ENCODE data around the gene CFAP43. TPM values are rescaled to one million over a fixed set of nuclear protein-coding genes. Genes with fewer than 3 reads are reported as not detected.
"Not testable (repeated sequence)": the region's sequence is repeated elsewhere in the genome, so short reads cannot be mapped to it uniquely, and the experiment has no call there.

CFAP43 gene
- total RNA-seq, 1 donor from 2014 or later, result not detected

- H3K4me1 Mint-ChIP-seq (ENCODE audit: low read depth), result peaks cover 52% of the 10 kb centered on the region
- H3K36me3 Mint-ChIP-seq (ENCODE audit: low read depth), result peaks cover 30% of the 10 kb centered on the region
- no peaks in the 10 kb centered on the region for H3K9me3 Mint-ChIP-seq
- intact Hi-C loops (cut with micrococcal nuclease), result loop anchor here (1.0 to 5.0 kb wide), 2 partner anchors 15 to 287 kb away; partner anchors contain the start of genes GSTO2 and SLK
- H3K27ac Mint-ChIP-seq, result peak within 1 kb of the TSS; percentile 96
- H3K27me3 Mint-ChIP-seq (ENCODE audit: insufficient read depth), result peaks cover 6% of the 10 kb centered on the region
- H3K4me3 Mint-ChIP-seq, result peak within 1 kb of the TSS; percentile 96
- peak; percentile 39 for DNase-seq (ENCODE audit: low spot score)
These were observed 22.5 kb upstream of the CFAP43 start, which contains the start of gene GSTO1 for GRCh38 chr10:104254493-104255310. GSTO1 (plus strand) TSS chr10:104254892; CDS start chr10:104254929, 37 bp downstream.

- peaks cover 44% of the 10 kb centered on the region for H3K4me1 Mint-ChIP-seq (ENCODE audit: low read depth)
- DNase-seq (ENCODE audit: low spot score), result no peak
- intact Hi-C loops (cut with micrococcal nuclease), result no loop called here
- no peaks in the 10 kb centered on the region for H3K9me3 Mint-ChIP-seq
- H3K36me3 Mint-ChIP-seq (ENCODE audit: low read depth), result peaks cover 22% of the 10 kb centered on the region
- H3K27me3 Mint-ChIP-seq (ENCODE audit: insufficient read depth), result peaks cover 8% of the 10 kb centered on the region
- H3K4me3 Mint-ChIP-seq, result peak overlapping the region; percentile 96
- peak overlapping the region; percentile 96 for H3K27ac Mint-ChIP-seq
These were observed 21.6 kb upstream of the CFAP43 start for GRCh38 chr10:104253606-104254410.

- intact Hi-C loops (cut with micrococcal nuclease), result no loop called here
- Mint-ChIP-seq H3K27ac (peak overlapping the region; percentile 96), H3K27me3 (ENCODE audit: insufficient read depth) (peaks cover 11% of the 10 kb centered on the region), H3K4me1 (ENCODE audit: low read depth) (peaks cover 39% of the 10 kb centered on the region), H3K36me3 (ENCODE audit: low read depth) (peaks cover 17% of the 10 kb centered on the region), H3K9me3 (no peaks in the 10 kb centered on the region), H3K4me3 (peak overlapping the region; percentile 96)
- no peak for DNase-seq (ENCODE audit: low spot score)
These were observed 20.9 kb upstream of the CFAP43 start for GRCh38 chr10:104253106-104253505.

- Mint-ChIP-seq H3K36me3 (ENCODE audit: low read depth) (peaks cover 13% of the 10 kb centered on the region), H3K4me3 (no peak overlapping the region), H3K9me3 (peaks cover 2% of the 10 kb centered on the region), H3K27ac (no peak overlapping the region), H3K27me3 (ENCODE audit: insufficient read depth) (peaks cover 11% of the 10 kb centered on the region), H3K4me1 (ENCODE audit: low read depth) (peaks cover 40% of the 10 kb centered on the region)
- intact Hi-C loops (cut with micrococcal nuclease), result no loop called here
- no peak for DNase-seq (ENCODE audit: low spot score)
These were observed 20.2 kb upstream of the CFAP43 start for GRCh38 chr10:104252368-104252767.

GRCh38 chr10:104251443-104251842, 19.3 kb upstream of the CFAP43 start:
- intact Hi-C loops (cut with micrococcal nuclease), result no loop called here
- no peak for DNase-seq (ENCODE audit: low spot score)
- Mint-ChIP-seq H3K4me1 (ENCODE audit: low read depth) (peaks cover 37% of the 10 kb centered on the region), H3K27me3 (ENCODE audit: insufficient read depth) (peaks cover 11% of the 10 kb centered on the region), H3K4me3 (no peak overlapping the region), H3K27ac (no peak overlapping the region), H3K36me3 (ENCODE audit: low read depth) (peaks cover 10% of the 10 kb centered on the region), H3K9me3 (peaks cover 7% of the 10 kb centered on the region)

- peaks cover 6% of the 10 kb centered on the region for H3K36me3 Mint-ChIP-seq (ENCODE audit: low read depth)
- DNase-seq (ENCODE audit: low spot score), result no peak
- H3K4me3 Mint-ChIP-seq, result no peak overlapping the region
- intact Hi-C loops (cut with micrococcal nuclease), result no loop called here
- no peak overlapping the region for H3K27ac Mint-ChIP-seq
- peaks cover 27% of the 10 kb centered on the region for H3K4me1 Mint-ChIP-seq (ENCODE audit: low read depth)
- H3K27me3 Mint-ChIP-seq (ENCODE audit: insufficient read depth), result peaks cover 11% of the 10 kb centered on the region
- H3K9me3 Mint-ChIP-seq, result peaks cover 7% of the 10 kb centered on the region
These were observed 18.2 kb upstream of the CFAP43 start for GRCh38 chr10:104250371-104250770.

GRCh38 chr10:104248931-104249330, 16.8 kb upstream of the CFAP43 start:
- H3K27me3 Mint-ChIP-seq (ENCODE audit: insufficient read depth), result peaks cover 11% of the 10 kb centered on the region
- not testable (repeated sequence) for H3K36me3 Mint-ChIP-seq (ENCODE audit: low read depth)

GRCh38 chr10:104247513-104248146, 15.5 kb upstream of the CFAP43 start:
- Mint-ChIP-seq H3K4me1 (ENCODE audit: low read depth) (peaks cover 10% of the 10 kb centered on the region), H3K4me3 (no peak overlapping the region), H3K27ac (peak overlapping the region; percentile 30), H3K36me3 (ENCODE audit: low read depth) (peaks cover 2% of the 10 kb centered on the region), H3K27me3 (ENCODE audit: insufficient read depth) (peaks cover 13% of the 10 kb centered on the region), H3K9me3 (peaks cover 7% of the 10 kb centered on the region)
- no peak for DNase-seq (ENCODE audit: low spot score)
- intact Hi-C loops (cut with micrococcal nuclease), result no loop called here

More at GRCh38 chr10:104248931-104249330, 16.8 kb upstream of the CFAP43 start:
- DNase-seq (ENCODE audit: low spot score); H3K4me3 Mint-ChIP-seq; intact Hi-C loops (cut with micrococcal nuclease); H3K9me3 Mint-ChIP-seq; H3K27ac Mint-ChIP-seq: not testable (repeated sequence)
- H3K4me1 Mint-ChIP-seq (ENCODE audit: low read depth), result peaks cover 20% of the 10 kb centered on the region

- H3K36me3 Mint-ChIP-seq (ENCODE audit: low read depth), result peaks cover 2% of the 10 kb centered on the region
- no peak overlapping the region for H3K4me3 Mint-ChIP-seq
- DNase-seq (ENCODE audit: low spot score), result no peak
- peak overlapping the region; percentile 30 for H3K27ac Mint-ChIP-seq
- intact Hi-C loops (cut with micrococcal nuclease), result no loop called here
- peaks cover 15% of the 10 kb centered on the region for H3K27me3 Mint-ChIP-seq (ENCODE audit: insufficient read depth)
- H3K4me1 Mint-ChIP-seq (ENCODE audit: low read depth), result peaks cover 10% of the 10 kb centered on the region
- H3K9me3 Mint-ChIP-seq, result peaks cover 7% of the 10 kb centered on the region
These were observed 14.8 kb upstream of the CFAP43 start for GRCh38 chr10:104246976-104247375.

GRCh38 chr10:104245066-104245632, 13.0 kb upstream of the CFAP43 start:
- Mint-ChIP-seq H3K4me3 (no peak overlapping the region), H3K27me3 (ENCODE audit: insufficient read depth) (peaks cover 20% of the 10 kb centered on the region), H3K9me3 (peaks cover 7% of the 10 kb centered on the region), H3K27ac (no peak overlapping the region), H3K36me3 (ENCODE audit: low read depth) (peaks cover 2% of the 10 kb centered on the region), H3K4me1 (ENCODE audit: low read depth) (peaks cover 10% of the 10 kb centered on the region)
- intact Hi-C loops (cut with micrococcal nuclease), result no loop called here
- no peak for DNase-seq (ENCODE audit: low spot score)

GRCh38 chr10:104243512-104243911, 11.3 kb upstream of the CFAP43 start:
- Mint-ChIP-seq H3K27me3 (ENCODE audit: insufficient read depth) (peaks cover 33% of the 10 kb centered on the region), H3K27ac (no peak overlapping the region), H3K4me1 (ENCODE audit: low read depth) (peaks cover 10% of the 10 kb centered on the region), H3K36me3 (ENCODE audit: low read depth) (peaks cover 2% of the 10 kb centered on the region), H3K9me3 (peaks cover 7% of the 10 kb centered on the region), H3K4me3 (no peak overlapping the region)
- DNase-seq (ENCODE audit: low spot score), result no peak
- intact Hi-C loops (cut with micrococcal nuclease), result no loop called here

GRCh38 chr10:104243009-104243408, 10.8 kb upstream of the CFAP43 start:
- intact Hi-C loops (cut with micrococcal nuclease), result not testable (repeated sequence)

More at GRCh38 chr10:104243009-104243408, 10.8 kb upstream of the CFAP43 start:
- not testable (repeated sequence) for H3K36me3 Mint-ChIP-seq (ENCODE audit: low read depth); H3K9me3 Mint-ChIP-seq; DNase-seq (ENCODE audit: low spot score); H3K4me1 Mint-ChIP-seq (ENCODE audit: low read depth); H3K4me3 Mint-ChIP-seq; H3K27ac Mint-ChIP-seq
- peaks cover 32% of the 10 kb centered on the region for H3K27me3 Mint-ChIP-seq (ENCODE audit: insufficient read depth)
